Pancreas (tissue), 10 donors: ENCODE data around the gene TUBGCP2. TPM values are rescaled to one million over a fixed set of nuclear protein-coding genes. Genes with fewer than 3 reads are reported as not detected.

Source experiments
- ATAC-seq, 4 donors: fragments of 200-7000 bp; cut with Tn5 transposase; one replicate each; pipeline versions ENCODE4 v1.8.0 to v1.9.1; 2020; ENCODE audit warnings: mild to moderate bottlenecking in 4 of 4, moderate library complexity in 4 of 4
- DNase-seq, 6 donors: peaks; one replicate each; pipeline ENCODE4 v3.0.0-alpha.2; 2020
- FAIRE-seq: peaks from 2 replicates; lab custom pipeline; 2012; peaks lifted over from hg19 to GRCh38; lab: Jason Lieb, UNC
- H3K27ac ChIP-seq, 4 donors: fragments of 200-600 bp; sonication (generic); 1 replicate in 3 of 4; 2 replicates in 1 of 4; pipeline versions ENCODE4 v1.5.0 to v1.8.0; 2020
- H3K27me3 ChIP-seq, 4 donors: fragments of 200-600 bp; one replicate each; pipeline ENCODE4 v1.8.0; 2021
- H3K36me3 ChIP-seq, 3 donors: fragments of 200-600 bp; sonication (generic) in 1 of 3; one replicate each; pipeline versions ENCODE4 v1.5.0 to v1.8.0; 2020 to 2021
- H3K4me1 ChIP-seq, 3 donors: fragments of 200-600 bp; one replicate each; pipeline ENCODE4 v1.8.0; 2021
- H3K4me3 ChIP-seq, 4 donors: fragments of 200-600 bp; sonication (generic) in 2 of 4; one replicate each; pipeline versions ENCODE4 v1.5.0 to v1.8.0; 2020 to 2021
- H3K9me3 ChIP-seq, 4 donors: fragments of 200-600 bp; one replicate each; pipeline ENCODE4 v1.8.0; 2021
- WGBS, 2 donors: extraction: QIAGEN DNeasy Blood & Tissue Kit; methylation state at CpG; one replicate each; pipeline ENCODE4 v1.1.7; 2013; 5-methylcytosine and 5-hydroxymethylcytosine counted together
- intact Hi-C, 3 donors: fragments of 100-400 bp; cut with DNase I; formaldehyde crosslinking; loops; one replicate each; pipeline versions ENCODE4 v1.11.1 to v1.14.2; 2022
- polyA plus RNA-seq, 2 donors: library from polyadenylated mRNA; stranded (reverse); fragments of 200-250 nt; gene quantifications; one replicate each; pipeline ENCODE4 v1.2.3, GENCODE V29; 2013
- total RNA-seq, 6 donors: library from RNA; stranded (reverse); fragmentation: NEBNext Ultra II Directional in 4 of 6; extraction: Animal tissue kit (Norgen Biotek cat#: 25700) in 4 of 6; gene quantifications; one replicate each; pipeline versions ENCODE4 v1.2.1 to v1.2.4, GENCODE V29; 2021 to 2023
- TF ChIP-seq, protein P1 (sequence below), 4 donors: fragments of 200-600 bp; sonication (generic) in 3 of 4; IDR thresholded peaks; one replicate each; pipeline versions ENCODE4 v1.5.0 to v1.8.0; 2021; ENCODE audit warnings: antibody characterized with exemption in 4 of 4
- donor health status: healthy with polysubstance abuse.
- donor health status: DM: no; HTN: no; CAD: no; lungs with moderate emphysema.
- donor health status: DM: no; HTN: no; CAD: no.
- donor health status: control.
- donor health status: control.
- donor health status: Bipolar disorder and iron deficiency.
- donor health status: DM: yes; HTN: yes; CAD: no.
- donor health status: DM: no; HTN: no; CAD: no.
- donor health status: DM: no; HTN: no; CAD: no.
- donor health status: DM: yes; HTN: yes; CAD: no.

The TUBGCP2 gene
- total and polyA plus RNA-seq, 8 donors: 23.5 to 161 (median 29.3) TPM

DNA sequence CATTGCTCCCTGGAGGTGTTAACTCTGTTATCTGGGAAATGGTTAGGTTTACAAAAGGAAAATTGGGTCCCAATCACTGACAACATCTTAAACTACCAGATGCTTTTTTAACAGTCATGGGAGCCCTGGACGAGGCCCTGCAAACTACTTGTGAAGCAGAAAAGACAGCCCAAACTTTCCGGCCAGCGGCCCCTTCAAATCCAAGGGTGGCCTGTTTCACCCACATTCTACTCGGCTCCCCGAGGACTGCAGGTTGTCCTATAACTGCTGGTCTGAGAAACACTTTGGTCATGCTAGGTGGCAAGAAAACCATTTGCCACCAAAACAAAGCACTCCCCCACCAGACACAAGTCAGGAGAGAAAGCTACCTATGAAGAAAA lies 2.6 kb downstream of the TUBGCP2 start:
- Histone ChIP-seq H3K27me3 (no peaks in the 10 kb centered on the region), H3K4me1 (peaks cover 10 to 20% (median 15%) of the 10 kb centered on the region in 3 donors), H3K27ac (peak overlapping the region in 2 of 4 donors; percentile 36 to 58), H3K4me3 (no peak overlapping the region), H3K36me3 (peaks cover 0 to 6% (median 0%) of the 10 kb centered on the region in 3 donors), H3K9me3 (no peaks in the 10 kb centered on the region)
- intact Hi-C loops: no loop called here
- no peak for ATAC-seq
- WGBS, 2 donors: 90 to 92% methylated on average over 5 of the region's 5 CpGs
- DNase-seq: peak in 1 of 6 donors; percentile 11
- TF ChIP-seq, protein P1, sequence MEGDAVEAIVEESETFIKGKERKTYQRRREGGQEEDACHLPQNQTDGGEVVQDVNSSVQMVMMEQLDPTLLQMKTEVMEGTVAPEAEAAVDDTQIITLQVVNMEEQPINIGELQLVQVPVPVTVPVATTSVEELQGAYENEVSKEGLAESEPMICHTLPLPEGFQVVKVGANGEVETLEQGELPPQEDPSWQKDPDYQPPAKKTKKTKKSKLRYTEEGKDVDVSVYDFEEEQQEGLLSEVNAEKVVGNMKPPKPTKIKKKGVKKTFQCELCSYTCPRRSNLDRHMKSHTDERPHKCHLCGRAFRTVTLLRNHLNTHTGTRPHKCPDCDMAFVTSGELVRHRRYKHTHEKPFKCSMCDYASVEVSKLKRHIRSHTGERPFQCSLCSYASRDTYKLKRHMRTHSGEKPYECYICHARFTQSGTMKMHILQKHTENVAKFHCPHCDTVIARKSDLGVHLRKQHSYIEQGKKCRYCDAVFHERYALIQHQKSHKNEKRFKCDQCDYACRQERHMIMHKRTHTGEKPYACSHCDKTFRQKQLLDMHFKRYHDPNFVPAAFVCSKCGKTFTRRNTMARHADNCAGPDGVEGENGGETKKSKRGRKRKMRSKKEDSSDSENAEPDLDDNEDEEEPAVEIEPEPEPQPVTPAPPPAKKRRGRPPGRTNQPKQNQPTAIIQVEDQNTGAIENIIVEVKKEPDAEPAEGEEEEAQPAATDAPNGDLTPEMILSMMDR (IDR thresholded peaks at IDR 0.05): no peak
- FAIRE-seq: no peak

DNA sequence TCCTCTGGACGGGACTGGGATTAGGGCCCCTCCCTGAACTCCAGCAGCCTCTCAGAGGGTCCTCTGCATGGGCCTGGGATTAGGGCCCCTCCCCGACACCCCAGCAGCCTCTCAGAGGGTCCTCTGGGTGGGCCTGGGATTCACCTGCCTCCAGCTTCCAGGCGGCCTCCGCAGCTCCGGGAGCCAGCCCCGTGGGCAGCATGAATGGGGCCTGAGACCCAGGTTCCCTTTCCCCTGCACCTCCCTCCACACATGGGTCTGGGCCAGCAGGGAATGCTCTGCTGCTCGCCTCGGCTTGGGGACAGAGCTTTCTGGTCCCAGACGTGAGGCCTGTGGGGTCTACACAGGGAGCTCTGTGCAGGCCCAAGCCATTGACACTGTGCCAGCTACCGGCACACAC lies 5.5 kb downstream of the TUBGCP2 start:
- intact Hi-C loops: no loop called here
- FAIRE-seq (no peak), ATAC-seq (no peak), DNase-seq (peak in 2 of 6 donors; percentile 27 to 57)
- TF ChIP-seq, protein P1 (IDR thresholded peaks at IDR 0.05): no peak
- no peaks in the 10 kb centered on the region for H3K27me3 ChIP-seq
- H3K9me3 ChIP-seq: no peaks in the 10 kb centered on the region
- 86 to 89% methylated on average over 8 to 10 of the region's 10 CpGs for WGBS, 2 donors
- peaks cover 0 to 32% (median 14%) of the 10 kb centered on the region in 3 donors for H3K36me3 ChIP-seq
- H3K4me1 ChIP-seq: peaks cover 8 to 14% (median 9%) of the 10 kb centered on the region in 3 donors
- H3K4me3 ChIP-seq: no peak overlapping the region
- H3K27ac ChIP-seq: no peak overlapping the region

GRCh38 chr10:133302230-133302629 lies 6.4 kb downstream of the TUBGCP2 start:
- intact Hi-C loops: no loop called here
- Histone ChIP-seq H3K9me3 (no peaks in the 10 kb centered on the region), H3K36me3 (peaks cover 0 to 41% (median 23%) of the 10 kb centered on the region in 3 donors), H3K27me3 (no peaks in the 10 kb centered on the region), H3K4me3 (no peak overlapping the region), H3K27ac (no peak overlapping the region), H3K4me1 (peaks cover 4 to 10% (median 6%) of the 10 kb centered on the region in 3 donors)
- no peak for FAIRE-seq
- DNase-seq: peak in 1 of 6 donors; percentile 51
- no peak for ATAC-seq
- WGBS, 2 donors: 96 to 97% methylated on average over 14 of the region's 14 CpGs
- TF ChIP-seq, protein P1 (IDR thresholded peaks at IDR 0.05): no peak

DNA sequence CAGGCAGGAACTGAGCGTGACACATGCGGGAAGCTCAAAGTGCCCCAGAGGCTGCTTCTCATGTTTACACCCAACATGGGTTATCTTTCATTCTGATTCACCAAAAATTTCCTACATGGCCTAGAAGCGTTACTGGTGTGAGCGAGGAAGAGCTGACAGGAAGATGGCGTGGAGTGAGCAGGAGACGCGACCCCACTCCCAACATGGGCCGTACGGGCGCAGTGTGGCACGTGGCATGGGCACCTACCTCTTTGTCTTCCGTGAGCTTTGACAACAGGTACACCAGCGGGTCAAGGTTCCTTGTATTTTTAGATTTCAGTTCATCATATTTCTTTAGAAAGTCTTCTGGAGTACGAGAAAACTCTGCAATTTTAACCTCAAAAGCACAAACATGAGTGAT lies 8.9 kb downstream of the TUBGCP2 start:
- TF ChIP-seq, protein P1 (IDR thresholded peaks at IDR 0.05): no peak
- Histone ChIP-seq H3K4me1 (no peaks in the 10 kb centered on the region), H3K4me3 (no peak overlapping the region), H3K27ac (no peak overlapping the region), H3K27me3 (no peaks in the 10 kb centered on the region), H3K36me3 (peaks cover 0 to 63% (median 39%) of the 10 kb centered on the region in 3 donors), H3K9me3 (no peaks in the 10 kb centered on the region)
- FAIRE-seq: no peak
- ATAC-seq: no peak
- intact Hi-C loops: no loop called here
- DNase-seq: peak in 1 of 6 donors; percentile 26
- 93 to 94% methylated on average over 14 of the region's 14 CpGs for WGBS, 2 donors

- Histone ChIP-seq H3K9me3 (no peaks in the 10 kb centered on the region), H3K27ac (no peak overlapping the region), H3K4me3 (no peak overlapping the region), H3K4me1 (no peaks in the 10 kb centered on the region), H3K27me3 (no peaks in the 10 kb centered on the region), H3K36me3 (peaks cover 0 to 68% (median 39%) of the 10 kb centered on the region in 3 donors)
- FAIRE-seq (no peak), DNase-seq (peak in 1 of 6 donors; percentile 31), ATAC-seq (no peak)
- TF ChIP-seq, protein P1 (IDR thresholded peaks at IDR 0.05): no peak
- intact Hi-C loops: no loop called here
- WGBS, 2 donors: 89 to 90% methylated on average over 10 of the region's 10 CpGs
Measured at GRCh38 chr10:133299224-133299623, 9.4 kb downstream of the TUBGCP2 start.
